Liver (tissue), 3 donors: Measurements from ENCODE around the gene PAQR4.

Experiments used
- HNF4G ChIP-seq: IDR thresholded peaks from 2 replicates; pipeline ENCODE4 v1.6.1; 2016; ENCODE audit warnings: antibody characterized with exemption
- JUND ChIP-seq, 2 donors: IDR thresholded peaks; 2 replicates each; pipeline ENCODE4 v1.6.1; 2016; ENCODE audit warnings: antibody characterized with exemption in 2 of 2
- TAF1 ChIP-seq: conservative IDR thresholded peaks from 2 replicates; pipeline ENCODE4 v1.6.1; 2016; ENCODE audit warnings: antibody characterized with exemption, mild to moderate bottlenecking
- YY1 ChIP-seq: IDR thresholded peaks from 2 replicates; pipeline ENCODE4 v1.6.1; 2016; ENCODE audit warnings: antibody characterized with exemption, mild to moderate bottlenecking
- TF ChIP-seq, protein P1 (sequence below): fragments of 150-350 bp; IDR thresholded peaks from 2 replicates; pipeline ENCODE4 v1.5.1; 2017; ENCODE audit warnings: improper control_type of control experiment, low read depth, low read length; ENCODE audit not compliant: missing input control
- TF ChIP-seq, protein P2 (sequence below): IDR thresholded peaks from 2 replicates; pipeline ENCODE4 v1.6.1; 2016; ENCODE audit warnings: antibody characterized with exemption, mild to moderate bottlenecking
- TF ChIP-seq, protein P3 (sequence below): IDR thresholded peaks from 2 replicates; pipeline ENCODE4 v1.6.1; 2016; ENCODE audit warnings: antibody characterized with exemption
- TF ChIP-seq, protein P4 (sequence below): IDR thresholded peaks from 2 replicates; pipeline ENCODE4 v1.6.1; 2016; ENCODE audit warnings: antibody characterized with exemption
- donor health status: healthy.
- donor health status: healthy.

DNA sequence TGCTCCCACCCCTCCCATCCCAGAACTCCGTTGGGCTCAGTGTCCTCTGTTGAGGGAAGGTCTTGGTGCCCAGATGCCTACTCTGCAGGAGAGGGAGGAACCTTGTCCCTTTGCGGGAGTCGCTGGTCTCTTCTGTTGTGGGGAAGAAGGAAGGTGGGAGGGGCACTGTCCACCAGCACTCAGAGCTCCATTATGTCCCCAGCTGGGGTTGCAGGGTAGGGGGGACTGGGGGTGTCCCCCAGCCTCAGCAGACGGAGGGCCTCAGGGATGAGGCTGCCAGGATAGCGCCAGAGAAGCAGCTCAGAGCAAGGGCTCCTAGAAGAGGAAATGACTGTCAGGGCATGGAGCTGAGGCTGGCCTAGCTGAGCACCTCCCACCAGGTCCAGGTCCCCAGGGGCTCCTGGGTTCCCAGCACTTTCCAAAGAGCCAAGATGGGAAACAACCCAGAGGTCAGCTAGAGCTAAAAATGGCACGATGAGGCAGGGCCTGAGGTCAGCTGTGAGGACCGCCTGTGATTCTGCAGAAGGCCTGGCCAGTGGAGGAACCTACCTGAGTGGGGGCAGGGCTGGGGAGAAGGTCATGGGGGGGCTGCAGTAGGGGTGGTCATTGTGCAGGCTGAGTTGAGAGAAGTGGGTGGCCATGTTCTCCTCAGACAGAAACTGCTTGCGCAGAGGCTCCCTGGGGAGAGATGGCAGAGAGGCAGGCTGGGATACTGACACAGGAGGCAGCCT lies 53.7 kb downstream of the PAQR4 start:
- TF ChIP-seq HNF4G (no peak), YY1 (no peak), JUND (IDR thresholded peaks at IDR 0.05) (no peak), TAF1 (no peak)
- TF ChIP-seq, protein P1, sequence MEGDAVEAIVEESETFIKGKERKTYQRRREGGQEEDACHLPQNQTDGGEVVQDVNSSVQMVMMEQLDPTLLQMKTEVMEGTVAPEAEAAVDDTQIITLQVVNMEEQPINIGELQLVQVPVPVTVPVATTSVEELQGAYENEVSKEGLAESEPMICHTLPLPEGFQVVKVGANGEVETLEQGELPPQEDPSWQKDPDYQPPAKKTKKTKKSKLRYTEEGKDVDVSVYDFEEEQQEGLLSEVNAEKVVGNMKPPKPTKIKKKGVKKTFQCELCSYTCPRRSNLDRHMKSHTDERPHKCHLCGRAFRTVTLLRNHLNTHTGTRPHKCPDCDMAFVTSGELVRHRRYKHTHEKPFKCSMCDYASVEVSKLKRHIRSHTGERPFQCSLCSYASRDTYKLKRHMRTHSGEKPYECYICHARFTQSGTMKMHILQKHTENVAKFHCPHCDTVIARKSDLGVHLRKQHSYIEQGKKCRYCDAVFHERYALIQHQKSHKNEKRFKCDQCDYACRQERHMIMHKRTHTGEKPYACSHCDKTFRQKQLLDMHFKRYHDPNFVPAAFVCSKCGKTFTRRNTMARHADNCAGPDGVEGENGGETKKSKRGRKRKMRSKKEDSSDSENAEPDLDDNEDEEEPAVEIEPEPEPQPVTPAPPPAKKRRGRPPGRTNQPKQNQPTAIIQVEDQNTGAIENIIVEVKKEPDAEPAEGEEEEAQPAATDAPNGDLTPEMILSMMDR, result no peak
- TF ChIP-seq, protein P2, sequence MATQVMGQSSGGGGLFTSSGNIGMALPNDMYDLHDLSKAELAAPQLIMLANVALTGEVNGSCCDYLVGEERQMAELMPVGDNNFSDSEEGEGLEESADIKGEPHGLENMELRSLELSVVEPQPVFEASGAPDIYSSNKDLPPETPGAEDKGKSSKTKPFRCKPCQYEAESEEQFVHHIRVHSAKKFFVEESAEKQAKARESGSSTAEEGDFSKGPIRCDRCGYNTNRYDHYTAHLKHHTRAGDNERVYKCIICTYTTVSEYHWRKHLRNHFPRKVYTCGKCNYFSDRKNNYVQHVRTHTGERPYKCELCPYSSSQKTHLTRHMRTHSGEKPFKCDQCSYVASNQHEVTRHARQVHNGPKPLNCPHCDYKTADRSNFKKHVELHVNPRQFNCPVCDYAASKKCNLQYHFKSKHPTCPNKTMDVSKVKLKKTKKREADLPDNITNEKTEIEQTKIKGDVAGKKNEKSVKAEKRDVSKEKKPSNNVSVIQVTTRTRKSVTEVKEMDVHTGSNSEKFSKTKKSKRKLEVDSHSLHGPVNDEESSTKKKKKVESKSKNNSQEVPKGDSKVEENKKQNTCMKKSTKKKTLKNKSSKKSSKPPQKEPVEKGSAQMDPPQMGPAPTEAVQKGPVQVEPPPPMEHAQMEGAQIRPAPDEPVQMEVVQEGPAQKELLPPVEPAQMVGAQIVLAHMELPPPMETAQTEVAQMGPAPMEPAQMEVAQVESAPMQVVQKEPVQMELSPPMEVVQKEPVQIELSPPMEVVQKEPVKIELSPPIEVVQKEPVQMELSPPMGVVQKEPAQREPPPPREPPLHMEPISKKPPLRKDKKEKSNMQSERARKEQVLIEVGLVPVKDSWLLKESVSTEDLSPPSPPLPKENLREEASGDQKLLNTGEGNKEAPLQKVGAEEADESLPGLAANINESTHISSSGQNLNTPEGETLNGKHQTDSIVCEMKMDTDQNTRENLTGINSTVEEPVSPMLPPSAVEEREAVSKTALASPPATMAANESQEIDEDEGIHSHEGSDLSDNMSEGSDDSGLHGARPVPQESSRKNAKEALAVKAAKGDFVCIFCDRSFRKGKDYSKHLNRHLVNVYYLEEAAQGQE, result no peak
- TF ChIP-seq, protein P3, sequence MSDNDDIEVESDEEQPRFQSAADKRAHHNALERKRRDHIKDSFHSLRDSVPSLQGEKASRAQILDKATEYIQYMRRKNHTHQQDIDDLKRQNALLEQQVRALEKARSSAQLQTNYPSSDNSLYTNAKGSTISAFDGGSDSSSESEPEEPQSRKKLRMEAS, result no peak
- TF ChIP-seq, protein P4, sequence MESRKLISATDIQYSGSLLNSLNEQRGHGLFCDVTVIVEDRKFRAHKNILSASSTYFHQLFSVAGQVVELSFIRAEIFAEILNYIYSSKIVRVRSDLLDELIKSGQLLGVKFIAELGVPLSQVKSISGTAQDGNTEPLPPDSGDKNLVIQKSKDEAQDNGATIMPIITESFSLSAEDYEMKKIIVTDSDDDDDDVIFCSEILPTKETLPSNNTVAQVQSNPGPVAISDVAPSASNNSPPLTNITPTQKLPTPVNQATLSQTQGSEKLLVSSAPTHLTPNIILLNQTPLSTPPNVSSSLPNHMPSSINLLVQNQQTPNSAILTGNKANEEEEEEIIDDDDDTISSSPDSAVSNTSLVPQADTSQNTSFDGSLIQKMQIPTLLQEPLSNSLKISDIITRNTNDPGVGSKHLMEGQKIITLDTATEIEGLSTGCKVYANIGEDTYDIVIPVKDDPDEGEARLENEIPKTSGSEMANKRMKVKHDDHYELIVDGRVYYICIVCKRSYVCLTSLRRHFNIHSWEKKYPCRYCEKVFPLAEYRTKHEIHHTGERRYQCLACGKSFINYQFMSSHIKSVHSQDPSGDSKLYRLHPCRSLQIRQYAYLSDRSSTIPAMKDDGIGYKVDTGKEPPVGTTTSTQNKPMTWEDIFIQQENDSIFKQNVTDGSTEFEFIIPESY, result no peak
